NB4 (cell line): ENCODE measurements around the gene CREB3L4.

Experiments
- DNase-seq: peaks from one replicate; pipeline ENCODE4 v3.0.0; 2010; ENCODE audit warnings: low read depth
- H3K4me3 ChIP-seq: one replicate; pipeline ENCODE4 v1.5.1; 2011; ENCODE audit warnings: mild to moderate bottlenecking, low read depth, low read length, moderate library complexity
- MYC ChIP-seq: IDR thresholded peaks from 2 replicates; pipeline ENCODE4 v1.6.1; 2011; ENCODE audit warnings: low read depth, low read length
- POLR2A ChIP-seq: IDR thresholded peaks from 2 replicates; pipeline ENCODE4 v1.6.1; 2011; ENCODE audit warnings: mild to moderate bottlenecking; ENCODE audit not compliant: insufficient read length; ENCODE audit errors: extremely low read depth
- TF ChIP-seq, protein P1 (sequence below): IDR thresholded peaks from 2 replicates; pipeline ENCODE4 v1.6.1; 2011; ENCODE audit warnings: low read depth, low read length
- TF ChIP-seq, protein P2 (sequence below): IDR thresholded peaks from one replicate; pipeline ENCODE4 v1.5.1; 2012; ENCODE audit warnings: low read depth, low read length

The CREB3L4 gene

DNA sequence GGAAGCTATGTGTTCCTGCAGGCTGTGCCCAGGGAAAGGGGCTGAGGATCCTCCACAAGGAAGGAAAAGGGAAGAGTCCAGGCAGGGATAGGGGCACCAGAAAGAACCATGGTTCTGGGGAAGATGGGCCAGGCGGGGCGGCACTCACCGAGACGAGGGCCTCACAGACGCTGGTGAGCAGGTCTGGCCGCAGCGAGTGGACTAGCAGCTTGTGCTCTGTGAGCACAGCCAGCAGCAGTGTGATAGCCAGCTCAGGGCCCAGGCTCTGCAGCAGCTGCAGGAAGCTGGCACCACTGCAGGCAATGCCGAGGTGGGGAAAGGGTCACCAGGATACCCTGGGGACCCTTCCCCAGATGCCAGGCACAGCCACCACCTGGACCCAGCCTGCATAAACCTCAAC lies 26.9 kb upstream of the CREB3L4 start:
- no peak overlapping the region for H3K4me3 ChIP-seq
- no peak for DNase-seq
- no peak for TF ChIP-seq MYC
- TF ChIP-seq, protein P1, sequence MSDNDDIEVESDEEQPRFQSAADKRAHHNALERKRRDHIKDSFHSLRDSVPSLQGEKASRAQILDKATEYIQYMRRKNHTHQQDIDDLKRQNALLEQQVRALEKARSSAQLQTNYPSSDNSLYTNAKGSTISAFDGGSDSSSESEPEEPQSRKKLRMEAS: no peak
- TF ChIP-seq, protein P2, sequence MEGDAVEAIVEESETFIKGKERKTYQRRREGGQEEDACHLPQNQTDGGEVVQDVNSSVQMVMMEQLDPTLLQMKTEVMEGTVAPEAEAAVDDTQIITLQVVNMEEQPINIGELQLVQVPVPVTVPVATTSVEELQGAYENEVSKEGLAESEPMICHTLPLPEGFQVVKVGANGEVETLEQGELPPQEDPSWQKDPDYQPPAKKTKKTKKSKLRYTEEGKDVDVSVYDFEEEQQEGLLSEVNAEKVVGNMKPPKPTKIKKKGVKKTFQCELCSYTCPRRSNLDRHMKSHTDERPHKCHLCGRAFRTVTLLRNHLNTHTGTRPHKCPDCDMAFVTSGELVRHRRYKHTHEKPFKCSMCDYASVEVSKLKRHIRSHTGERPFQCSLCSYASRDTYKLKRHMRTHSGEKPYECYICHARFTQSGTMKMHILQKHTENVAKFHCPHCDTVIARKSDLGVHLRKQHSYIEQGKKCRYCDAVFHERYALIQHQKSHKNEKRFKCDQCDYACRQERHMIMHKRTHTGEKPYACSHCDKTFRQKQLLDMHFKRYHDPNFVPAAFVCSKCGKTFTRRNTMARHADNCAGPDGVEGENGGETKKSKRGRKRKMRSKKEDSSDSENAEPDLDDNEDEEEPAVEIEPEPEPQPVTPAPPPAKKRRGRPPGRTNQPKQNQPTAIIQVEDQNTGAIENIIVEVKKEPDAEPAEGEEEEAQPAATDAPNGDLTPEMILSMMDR: no peak
- TF ChIP-seq POLR2A: no peak

DNA sequence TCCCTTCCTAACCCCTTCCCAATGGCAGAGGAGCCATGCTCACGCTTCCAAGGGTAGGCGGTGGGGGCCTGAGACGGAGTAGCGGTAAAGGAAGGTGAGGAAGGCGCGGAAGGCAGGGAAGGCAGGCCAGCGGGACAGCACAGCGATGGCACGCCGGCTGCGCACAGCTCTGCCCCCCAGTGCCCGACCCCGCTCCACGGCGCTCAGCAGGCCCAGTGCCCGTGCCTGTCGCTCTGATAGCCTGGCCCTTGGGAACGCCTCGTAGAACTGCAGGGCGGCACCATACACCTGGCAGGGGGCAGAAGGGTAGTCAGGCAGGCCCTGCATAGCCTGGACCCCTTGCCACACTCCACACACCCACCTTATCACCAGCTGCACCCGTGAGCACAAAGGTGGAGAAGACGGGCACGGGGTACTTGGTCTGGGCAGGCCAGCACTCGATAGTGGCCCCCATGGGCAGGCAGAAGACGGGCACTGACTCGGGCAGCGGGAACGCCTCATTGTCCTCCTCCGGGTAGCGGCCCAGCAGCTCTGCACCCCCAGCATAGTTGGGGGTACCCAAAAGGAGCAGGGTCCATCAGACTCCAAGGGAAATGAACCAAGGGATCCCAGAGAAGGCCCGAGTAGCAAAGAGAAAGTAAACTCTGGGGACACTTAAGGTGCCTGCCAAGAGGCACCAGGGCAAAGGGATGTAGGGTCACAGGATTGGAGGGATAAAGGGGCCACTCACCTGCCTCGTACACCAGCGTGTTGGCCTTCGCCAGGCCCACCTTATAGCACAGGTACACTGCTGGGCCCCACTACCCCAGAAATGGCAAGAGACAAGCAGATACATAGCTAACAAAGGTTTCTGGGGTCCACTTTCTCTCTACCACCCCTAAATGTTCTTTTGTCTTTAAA lies 25.6 kb upstream of the CREB3L4 start:
- TF ChIP-seq, protein P1: no peak
- TF ChIP-seq MYC (no peak), POLR2A (no peak)
- TF ChIP-seq, protein P2: no peak
- no peak for DNase-seq
- no peak overlapping the region for H3K4me3 ChIP-seq

DNA sequence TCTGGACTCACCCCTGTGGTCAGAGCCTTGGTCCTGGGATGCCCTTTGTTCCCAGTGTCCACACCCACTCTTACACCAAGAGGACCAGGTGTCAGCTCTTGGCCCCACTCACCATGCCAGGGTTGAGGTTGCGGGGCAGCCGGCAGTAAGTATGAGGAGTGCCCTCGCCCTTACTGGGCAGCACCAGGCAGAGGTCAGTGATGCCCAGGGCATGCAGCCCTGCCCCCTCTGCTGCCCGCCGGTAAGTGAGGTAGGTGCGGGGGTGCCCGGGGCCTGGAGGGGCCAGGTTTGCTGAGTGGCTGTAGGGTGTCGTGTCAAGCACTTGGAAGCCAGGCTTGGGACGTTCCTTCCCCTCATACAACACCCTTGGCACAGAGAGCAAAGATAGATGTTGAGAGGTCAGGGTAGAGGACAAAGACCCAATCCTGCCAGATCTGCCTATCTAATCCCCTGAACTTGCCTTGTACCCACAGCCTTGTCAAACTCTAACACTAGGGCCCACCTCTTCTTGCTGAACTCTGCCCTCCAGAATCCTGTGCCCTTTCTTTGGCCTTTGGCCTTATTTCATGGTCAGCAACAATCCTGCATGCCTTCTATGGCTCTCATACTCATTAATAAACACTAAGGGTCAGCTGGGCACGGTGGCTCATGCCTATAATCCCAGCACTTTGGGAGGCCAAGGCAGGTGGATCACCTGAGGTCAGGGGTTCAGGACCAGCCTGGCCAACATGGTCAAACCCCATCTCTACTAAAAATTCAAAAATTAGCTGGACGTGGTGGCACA lies 24.7 kb upstream of the CREB3L4 start:
- H3K4me3 ChIP-seq: no peak overlapping the region
- DNase-seq: no peak
- TF ChIP-seq, protein P2: no peak
- TF ChIP-seq MYC (no peak), POLR2A (no peak)
- TF ChIP-seq, protein P1: no peak

DNA sequence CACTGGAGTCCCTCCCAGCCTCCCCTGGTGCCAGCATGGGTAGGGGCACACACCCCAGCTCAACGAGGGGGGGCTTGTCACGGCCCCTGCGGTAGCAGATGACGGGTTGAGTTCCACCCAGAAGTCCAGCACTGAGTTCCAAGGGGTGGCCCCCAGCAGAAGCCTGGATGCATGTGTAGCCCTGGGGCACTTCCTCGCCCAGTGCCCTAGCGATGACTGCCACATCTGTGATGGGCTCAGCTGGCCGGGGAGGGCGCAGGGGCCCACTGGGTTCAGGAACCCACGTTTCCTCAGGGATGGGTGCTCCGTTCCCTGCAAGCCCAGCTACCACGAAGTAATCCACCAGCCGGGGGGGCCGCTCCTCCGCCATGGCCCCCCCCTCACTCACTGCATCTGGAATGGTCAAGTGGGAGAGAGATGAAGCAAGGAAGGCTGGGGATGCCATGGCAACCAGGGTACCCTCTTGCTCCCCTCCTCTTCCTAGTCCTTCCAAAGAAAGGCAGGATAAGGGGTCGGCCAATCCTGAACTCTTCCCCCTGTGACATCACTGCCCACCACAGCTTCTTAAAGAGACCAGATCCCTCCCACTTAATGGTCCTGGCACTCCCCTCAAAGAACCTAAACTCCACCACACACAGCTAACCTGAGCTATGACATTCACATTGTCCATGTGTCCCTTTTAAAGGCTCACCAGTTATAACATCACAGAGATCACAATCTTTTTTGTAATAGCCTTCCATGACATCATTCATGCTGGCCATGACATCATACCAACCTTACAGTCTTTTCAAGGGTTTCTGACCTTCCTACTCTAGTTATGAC lies 23.5 kb upstream of the CREB3L4 start:
- DNase-seq: peak; percentile 40
- TF ChIP-seq, protein P2: no peak
- TF ChIP-seq POLR2A: no peak
- no peak for TF ChIP-seq MYC
- TF ChIP-seq, protein P1: no peak
- peak overlapping the region; percentile 82 for H3K4me3 ChIP-seq

DNA sequence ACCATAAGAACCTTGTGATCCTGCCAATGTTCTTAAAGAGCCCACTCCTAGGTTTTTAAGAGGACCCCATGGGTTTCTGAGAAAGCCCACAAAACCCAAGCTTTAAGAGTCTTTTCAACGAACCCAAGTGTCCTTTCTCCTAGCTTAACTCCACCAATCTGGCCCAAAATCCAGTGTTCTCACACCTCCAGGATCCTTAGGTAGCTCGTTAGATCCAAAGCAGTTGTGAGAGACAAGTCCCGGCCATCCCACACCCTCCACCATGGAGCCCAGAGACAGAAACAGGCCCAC lies 22.9 kb upstream of the CREB3L4 start:
- DNase-seq: no peak
- TF ChIP-seq POLR2A: no peak
- TF ChIP-seq, protein P2: no peak
- TF ChIP-seq, protein P1: no peak
- no peak for TF ChIP-seq MYC

More for the DNA sequence above, 22.9 kb upstream of the CREB3L4 start:
- H3K4me3 ChIP-seq: peak overlapping the region; percentile 82
